HG03439 (cell line): ENCODE measurements around the gene GRID1.

Experiments
- ATAC-seq: cut with Tn5 transposase; IDR thresholded peaks from one replicate; pipeline ENCODE4 v1.9.1; 2021; ENCODE audit warnings: mild to moderate bottlenecking, moderate library complexity; ENCODE audit not compliant: unreplicated experiment

Gene GRID1

DNA sequence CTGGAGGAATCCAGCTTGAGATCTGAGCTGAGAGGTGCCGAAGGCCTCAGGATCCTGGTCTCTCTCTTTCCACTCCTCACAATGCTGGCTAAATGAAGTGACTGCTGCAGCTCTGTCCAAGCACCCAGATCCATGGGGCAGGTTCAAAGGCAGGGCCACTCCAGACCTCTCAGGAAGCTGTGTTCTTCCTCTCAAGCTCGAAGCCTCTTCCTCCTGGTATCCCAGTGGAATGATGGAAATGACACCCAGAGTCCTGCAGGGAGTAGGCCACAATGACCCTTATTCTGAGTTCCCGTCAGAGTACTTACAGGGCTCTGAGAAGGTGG lies 574.1 kb downstream of the GRID1 start:
- no peak for ATAC-seq

- no peak for ATAC-seq
Measured at GRCh38 chr10:85791818-85792532, 574.6 kb downstream of the GRID1 start.

- ATAC-seq: no peak
Measured at GRCh38 chr10:85789982-85790789, 576.4 kb downstream of the GRID1 start.

- ATAC-seq: no peak
Measured at GRCh38 chr10:85789125-85789524, 577.5 kb downstream of the GRID1 start.

GRCh38 chr10:85788570-85788969 lies 578.0 kb downstream of the GRID1 start:
- ATAC-seq: no peak

DNA sequence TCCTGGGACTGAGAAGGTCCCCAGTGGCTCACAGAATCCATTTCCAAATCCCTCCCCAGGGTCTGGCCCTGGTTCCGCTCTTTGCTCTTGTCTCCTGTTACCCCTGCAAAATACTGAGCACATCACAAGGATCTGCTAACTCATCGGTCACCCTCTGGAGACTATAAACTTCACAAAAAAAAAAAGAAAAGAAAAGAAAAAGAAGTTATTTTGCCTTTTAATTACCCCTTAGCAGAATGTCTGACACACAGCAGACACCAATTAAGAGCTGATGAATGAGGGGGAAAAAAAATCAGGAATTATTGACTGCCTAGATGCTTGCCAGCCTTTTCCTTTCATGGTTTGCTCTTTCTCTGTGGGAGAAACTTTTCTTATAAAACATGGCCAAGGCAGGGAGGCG lies 578.7 kb downstream of the GRID1 start:
- no peak for ATAC-seq

GRCh38 chr10:85787393-85787792 lies 579.2 kb downstream of the GRID1 start:
- no peak for ATAC-seq

- ATAC-seq: no peak
Measured at GRCh38 chr10:85786401-85786899, 580.1 kb downstream of the GRID1 start.

GRCh38 chr10:85784792-85785191 lies 581.8 kb downstream of the GRID1 start:
- ATAC-seq: no peak

DNA sequence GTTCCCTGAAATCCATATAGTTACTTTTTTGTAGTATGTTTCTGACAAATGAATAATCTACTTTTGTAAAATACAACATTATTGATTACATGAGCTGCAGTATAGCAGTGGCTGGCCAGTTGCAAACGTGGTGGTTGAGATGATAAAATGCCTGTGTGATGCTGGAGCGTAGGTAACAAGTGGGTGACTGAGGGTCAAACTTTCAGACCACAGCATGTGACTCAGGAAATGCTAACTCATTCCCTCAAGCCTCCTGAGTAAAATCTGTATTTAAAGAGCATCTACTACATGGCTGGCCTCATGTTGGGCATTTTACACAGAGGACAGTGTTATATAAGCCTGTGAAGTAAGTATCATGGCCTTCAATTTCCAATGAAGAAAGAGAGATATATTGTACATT lies 585.2 kb downstream of the GRID1 start:
- ATAC-seq: no peak

- ATAC-seq: no peak
Measured at GRCh38 chr10:85778074-85778473, 588.5 kb downstream of the GRID1 start.

DNA sequence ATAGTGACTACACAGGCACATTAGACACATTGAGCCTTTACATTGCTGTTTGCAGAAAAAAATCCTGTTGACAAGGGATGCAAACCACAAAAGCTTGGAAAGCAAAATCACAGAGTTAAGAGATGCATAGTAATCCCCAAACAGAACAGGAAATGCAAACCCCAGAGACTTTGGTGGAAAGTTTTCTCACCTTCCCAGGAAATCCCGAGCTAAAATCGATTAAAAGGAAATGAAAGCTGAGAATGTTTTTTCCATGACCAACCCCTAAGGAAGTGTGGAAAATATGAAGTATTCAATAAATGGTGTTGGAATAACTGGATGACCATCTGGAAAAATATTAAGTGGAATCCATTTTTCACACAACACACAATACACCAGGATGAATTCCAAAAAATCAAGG lies 598.7 kb downstream of the GRID1 start:
- ATAC-seq: no peak

GRCh38 chr10:85764108-85764507 lies 602.5 kb downstream of the GRID1 start:
- ATAC-seq: no peak

DNA sequence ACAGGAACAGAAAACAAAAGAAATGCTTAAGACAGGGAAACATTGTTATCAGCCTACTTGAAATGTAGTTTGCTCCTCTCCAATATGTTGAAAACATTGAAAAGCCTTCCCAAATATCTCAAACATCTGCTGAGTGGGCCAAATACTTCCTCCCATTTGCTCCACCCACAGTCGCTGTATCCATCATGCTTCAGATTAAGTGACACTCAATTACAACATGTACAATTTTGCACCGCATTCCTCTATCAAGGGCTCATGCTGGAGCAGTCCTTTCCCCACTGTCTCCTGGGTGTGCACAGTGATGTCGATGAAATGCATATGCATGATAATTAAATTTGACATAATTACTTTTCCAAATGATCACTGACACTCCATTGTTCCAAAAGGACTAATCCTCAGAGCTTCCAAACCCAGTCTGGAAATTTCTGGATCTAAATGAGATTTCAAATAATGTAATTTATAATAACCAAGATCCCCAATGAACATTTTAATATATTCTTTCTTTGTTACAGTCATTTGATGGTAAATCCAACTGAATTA lies 604.6 kb downstream of the GRID1 start:
- no peak for ATAC-seq

GRCh38 chr10:85741626-85742300 lies 624.8 kb downstream of the GRID1 start:
- peak; percentile 79 for ATAC-seq

DNA sequence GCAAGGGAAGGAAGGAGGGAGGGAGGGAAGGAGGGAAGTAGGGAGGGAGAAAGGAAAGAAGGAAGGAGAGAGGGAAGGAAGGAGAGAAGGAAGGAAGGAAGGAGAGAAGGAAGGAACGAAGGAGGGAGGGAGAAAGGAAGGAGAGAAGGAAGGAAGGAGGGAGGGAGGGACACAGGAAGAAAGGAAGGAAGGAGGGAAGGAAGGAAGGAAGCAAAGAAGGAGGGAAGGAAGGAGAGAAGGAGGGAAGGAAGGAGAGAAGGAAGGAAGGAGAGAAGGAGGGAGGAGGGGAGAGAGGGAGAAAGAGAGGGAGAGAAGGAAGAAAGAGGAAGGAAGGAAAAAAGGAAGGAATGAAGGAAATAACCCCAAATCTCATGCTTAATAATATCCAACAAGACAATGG lies 630.6 kb downstream of the GRID1 start:
- no peak for ATAC-seq

DNA sequence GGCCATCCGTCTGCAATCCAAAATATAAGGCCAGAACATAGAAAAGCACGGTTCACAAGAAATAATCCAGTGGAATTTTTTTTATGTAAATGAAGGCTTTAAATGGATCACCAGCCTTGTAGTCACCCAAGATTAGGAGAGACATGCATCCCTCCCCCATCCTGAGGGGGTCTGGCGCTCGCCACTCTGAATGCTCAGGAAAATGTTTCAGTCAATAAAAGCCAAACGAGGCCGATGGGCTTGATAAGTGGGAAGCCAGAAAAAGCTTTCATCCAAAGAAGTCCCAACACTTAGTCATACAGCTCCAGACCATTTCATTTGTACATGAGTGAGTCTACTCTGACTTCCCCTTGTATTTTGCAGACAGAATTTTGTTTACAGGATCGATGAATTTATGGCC lies 631.8 kb downstream of the GRID1 start:
- no peak for ATAC-seq

DNA sequence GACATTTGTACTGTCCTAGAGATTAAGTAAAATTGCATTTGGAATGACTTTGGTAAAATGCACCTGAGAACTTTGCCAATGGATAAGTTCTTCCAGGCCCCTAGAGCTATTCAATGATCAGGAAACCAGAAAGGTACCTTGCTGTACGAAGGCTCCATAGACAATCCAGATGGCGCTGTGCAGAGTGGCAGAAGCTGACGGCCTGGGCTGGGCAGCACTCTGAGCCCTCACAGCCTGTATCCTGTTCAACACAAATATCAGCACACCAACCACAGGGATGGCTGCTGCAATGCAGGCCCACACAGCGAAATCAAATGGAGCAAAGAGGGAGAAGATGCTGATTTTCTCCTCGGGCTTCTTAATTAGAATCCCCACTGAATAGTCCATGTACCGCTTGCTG lies 642.4 kb downstream of the GRID1 start:
- no peak for ATAC-seq

DNA sequence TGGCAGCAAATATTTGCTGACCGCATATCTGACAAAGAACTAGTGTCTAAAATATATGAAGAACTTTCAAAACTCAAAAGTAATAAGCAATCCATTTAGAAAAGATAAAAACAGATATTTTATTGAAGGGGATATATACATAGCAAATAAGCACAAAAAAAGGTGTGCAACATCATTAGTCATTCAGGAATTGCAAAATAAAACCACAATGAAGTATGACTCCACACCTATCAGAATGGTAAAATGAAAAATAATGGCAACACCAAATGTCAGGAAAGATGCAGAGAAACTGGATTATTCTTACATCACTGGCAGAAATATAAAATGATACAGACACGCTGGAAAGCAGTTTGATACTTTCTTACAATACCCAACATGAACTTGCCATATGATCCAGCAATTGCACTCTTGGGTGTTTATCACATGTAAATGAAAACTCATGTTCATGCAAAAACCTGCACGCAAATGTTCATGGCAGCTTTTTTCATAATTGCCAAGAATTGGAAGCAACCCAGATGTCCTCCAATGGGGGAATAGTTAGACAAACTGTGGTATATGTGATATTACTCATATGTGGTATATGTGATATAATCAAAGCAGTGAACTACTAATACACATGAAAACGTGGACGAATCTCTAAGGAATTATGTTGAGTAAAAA lies 645.5 kb downstream of the GRID1 start:
- ATAC-seq: no peak

DNA sequence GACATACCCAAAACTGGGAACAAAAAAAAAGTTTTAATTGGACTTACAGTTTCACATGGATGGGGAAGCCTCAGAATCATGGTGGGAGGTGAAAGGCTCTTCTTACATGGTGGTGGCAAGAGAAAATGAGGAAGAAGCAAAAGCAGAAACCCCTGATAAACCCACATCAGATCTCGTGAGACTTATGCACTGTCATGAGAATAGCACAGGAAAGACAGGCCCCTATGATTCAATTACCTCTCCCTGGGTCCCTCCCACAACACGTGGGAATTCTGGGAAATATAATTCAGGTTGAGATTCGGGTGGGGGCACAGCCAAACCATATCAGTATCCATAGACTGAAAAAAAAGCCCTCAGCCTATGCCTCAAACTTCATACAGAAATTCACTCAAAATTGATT lies 647.2 kb downstream of the GRID1 start:
- no peak for ATAC-seq

GRCh38 chr10:85713885-85714284 lies 652.7 kb downstream of the GRID1 start:
- ATAC-seq: no peak
